HCT116 (cell line): ENCODE results near the gene KLHL17. TPM values are rescaled to one million over a fixed set of nuclear protein-coding genes. Genes with fewer than 3 reads are reported as not detected.

Source experiments
- ATAC-seq: fragments of 200-7000 bp; cut with Tn5 transposase; 2 replicates; pipeline ENCODE4 v1.9.1; 2020; ENCODE audit warnings: mild to moderate bottlenecking, moderate library complexity
- BruUV-seq: library from RNA; stranded (reverse); fragments of 400-500 nt; replicated peaks from 2 replicates; lab custom pipeline; 2021; lab: Mats Ljungman, UMichigan
- CTCF ChIA-PET: fragments of 300-600 bp; sonication (Branson Sonifier 250); formaldehyde crosslinking; loops from one replicate; lab custom pipeline; 2021; ENCODE audit warnings: antibody characterized with exemption; lab: Charles Lee
- POLR2A ChIA-PET: fragments of 300-600, 350-600 bp; sonication (Branson Sonifier 250); formaldehyde crosslinking; loops from one replicate; lab custom pipeline; 2021; ENCODE audit warnings: antibody characterized with exemption; lab: Charles Lee
- RAD21 ChIA-PET, 2 experiments: fragments of 300-600 bp; sonication (Branson Sonifier 250); formaldehyde crosslinking; loops; one replicate each; lab custom pipeline; 2023; ENCODE audit warnings: low total read pairs in 2 of 2; ENCODE audit not compliant: uncharacterized antibody in 2 of 2, unreplicated experiment in 2 of 2, low non-redundant PET in 1 of 2; lab: Charles Lee
- DNase-seq: peaks from one replicate; pipeline ENCODE4 v3.0.0-alpha.2; 2010; ENCODE audit warnings: low read depth, low spot score
- H2AFZ ChIP-seq: fragments of 200-600 bp; shearing (Covaris generic), sonication (generic); 2 replicates; pipeline ENCODE4 v1.6.1; 2017; ENCODE audit warnings: low read depth, mixed run types, mixed read lengths, antibody characterized with exemption, low read length; ENCODE audit not compliant: poor library complexity, severe bottlenecking
- H3K27ac ChIP-seq: 2 replicates; pipeline ENCODE4 v1.5.1; 2012; ENCODE audit warnings: low read depth, low read length
- H3K27me3 ChIP-seq: fragments of 200-600 bp; sonication (generic); 2 replicates; pipeline ENCODE4 v1.6.1; 2016; ENCODE audit warnings: mixed run types, low read length, mixed read lengths; ENCODE audit not compliant: insufficient read depth
- H3K36me3 ChIP-seq, 2 experiments: fragments of 200-500 bp in 1 of 2; fragments of 200-600 bp in 1 of 2; sonication (Bioruptor generic) in 1 of 2; sonication (generic) in 1 of 2; 2 replicates each; pipeline versions ENCODE4 v1.5.1 to v1.6.1; 2014 to 2016; ENCODE audit warnings: low read length in 2 of 2, inconsistent platforms in 1 of 2, mixed read lengths in 1 of 2, mixed run types in 1 of 2; ENCODE audit not compliant: insufficient read depth in 2 of 2, control insufficient read depth in 1 of 2
- H3K4me1 ChIP-seq, 2 experiments: fragments of 200-600 bp in 1 of 2; sonication (generic) in 1 of 2; 2 replicates each; pipeline versions ENCODE4 v1.5.1 to v1.6.1; 2012 to 2017; ENCODE audit warnings: low read length in 2 of 2, inconsistent platforms in 1 of 2, mild to moderate bottlenecking in 1 of 2, mixed read lengths in 1 of 2, mixed run types in 1 of 2, moderate library complexity in 1 of 2; ENCODE audit not compliant: insufficient read depth in 2 of 2, control insufficient read depth in 1 of 2
- H3K4me2 ChIP-seq: fragments of 200-600 bp; sonication (generic); 2 replicates; pipeline ENCODE4 v1.6.1; 2017; ENCODE audit warnings: mixed run types, low read length, mixed read lengths
- H3K4me3 ChIP-seq, 2 experiments: fragments of 200-600 bp in 1 of 2; sonication (generic) in 1 of 2; replicated peaks in 1 of 2; 2 replicates each; pipeline ENCODE4 v1.5.1; 2011 to 2016; ENCODE audit warnings: low read length in 2 of 2, control low read depth in 1 of 2, low read depth in 1 of 2, mild to moderate bottlenecking in 1 of 2, mixed read lengths in 1 of 2, mixed run types in 1 of 2
- H3K79me2 ChIP-seq: fragments of 200-600 bp; sonication (generic); 2 replicates; pipeline ENCODE4 v1.6.1; 2017; ENCODE audit warnings: mild to moderate bottlenecking, mixed run types, low read length, moderate library complexity, mixed read lengths; ENCODE audit not compliant: insufficient read depth
- H3K9ac ChIP-seq: fragments of 200-600 bp; sonication (generic); 2 replicates; pipeline ENCODE4 v1.6.1; 2016; ENCODE audit warnings: low read length, mixed read lengths
- H3K9me2 ChIP-seq: fragments of 200-600 bp; sonication (generic), shearing (Covaris generic); 2 replicates; pipeline ENCODE4 v1.6.1; 2017; ENCODE audit warnings: mixed run types, mild to moderate bottlenecking, moderate library complexity; ENCODE audit not compliant: insufficient read depth
- H3K9me3 ChIP-seq, 2 experiments: fragments of 200-500 bp in 1 of 2; fragments of 200-600 bp in 1 of 2; sonication (Bioruptor generic) in 1 of 2; sonication (generic) in 1 of 2; 2 replicates each; pipeline ENCODE4 v1.6.1; 2014 to 2017; ENCODE audit warnings: low read length in 2 of 2, mixed read lengths in 2 of 2, inconsistent platforms in 1 of 2, low read depth in 1 of 2, mild to moderate bottlenecking in 1 of 2, mixed run types in 1 of 2, moderate library complexity in 1 of 2; ENCODE audit not compliant: control insufficient read depth in 1 of 2, insufficient read depth in 1 of 2
- H4K20me1 ChIP-seq: fragments of 200-600 bp; sonication (generic), shearing (Covaris generic); 2 replicates; pipeline ENCODE4 v1.6.1; 2017; ENCODE audit warnings: mixed run types, mild to moderate bottlenecking, moderate library complexity; ENCODE audit not compliant: insufficient read depth
- ATF3 ChIP-seq: IDR thresholded peaks from 2 replicates; pipeline ENCODE4 v1.6.1; 2012
- CBX3 ChIP-seq: IDR thresholded peaks from 2 replicates; pipeline ENCODE4 v1.6.1; 2012; ENCODE audit warnings: low read depth
- CEBPB ChIP-seq: IDR thresholded peaks from 2 replicates; pipeline ENCODE4 v1.6.1; 2012; ENCODE audit warnings: low read depth
- EGR1 ChIP-seq: IDR thresholded peaks from 2 replicates; pipeline ENCODE4 v1.6.1; 2012; ENCODE audit warnings: low read depth
- ELF1 ChIP-seq: IDR thresholded peaks from 2 replicates; pipeline ENCODE4 v1.6.1; 2012; ENCODE audit warnings: low read depth, borderline replicate concordance
- FOSL1 ChIP-seq: IDR thresholded peaks from 2 replicates; pipeline ENCODE4 v1.6.1; 2012; ENCODE audit warnings: low read depth
- JUND ChIP-seq: IDR thresholded peaks from 2 replicates; pipeline ENCODE4 v1.6.1; 2012
- MAX ChIP-seq: IDR thresholded peaks from 2 replicates; pipeline ENCODE4 v1.6.1; 2012
- POLR2A ChIP-seq: IDR thresholded peaks from 2 replicates; pipeline ENCODE4 v1.7.0; 2011; ENCODE audit warnings: borderline replicate concordance; ENCODE audit not compliant: insufficient read depth, insufficient read length; ENCODE audit errors: extremely low read depth
- RAD21 ChIP-seq: IDR thresholded peaks from 2 replicates; pipeline ENCODE4 v1.6.1; 2012; ENCODE audit warnings: low read depth, mild to moderate bottlenecking
- REST ChIP-seq: IDR thresholded peaks from 2 replicates; pipeline ENCODE4 v1.6.1; 2012; ENCODE audit warnings: low read depth
- SIN3A ChIP-seq: IDR thresholded peaks from 2 replicates; pipeline ENCODE4 v1.6.1; 2012; ENCODE audit warnings: low read depth
- SP1 ChIP-seq: IDR thresholded peaks from 2 replicates; pipeline ENCODE4 v1.6.1; 2012; ENCODE audit warnings: low read depth
- YY1 ChIP-seq: IDR thresholded peaks from 2 replicates; pipeline ENCODE4 v1.6.1; 2011; ENCODE audit warnings: low read length, low read depth, moderate library complexity, mild to moderate bottlenecking; ENCODE audit not compliant: insufficient replicate concordance; ENCODE audit errors: extremely low read depth
- ZFX ChIP-seq: fragments of 450-650 bp; IDR thresholded peaks from 2 replicates; pipeline ENCODE4 v1.6.1; 2017
- ZNF274 ChIP-seq: fragments of 200-500 bp; sonication (Bioruptor generic); IDR thresholded peaks from 2 replicates; pipeline ENCODE4 v1.6.1; 2014; ENCODE audit warnings: mild to moderate bottlenecking, low read depth, low read length, inconsistent platforms
- intact Hi-C: fragments of 100-400 bp; cut with micrococcal nuclease; formaldehyde crosslinking; loops from 2 replicates; pipeline ENCODE4 v1.10.0; 2022
- total RNA-seq: library from RNA; stranded (reverse); gene quantifications from one replicate; pipeline ENCODE4 v1.2.1, GENCODE V29; 2021; ENCODE audit not compliant: unreplicated experiment
- TF ChIP-seq, protein P1 (sequence below), 3 experiments: fragments of 200-600 bp in 1 of 3; sonication (generic) in 1 of 3; IDR thresholded peaks in 2 of 3; conservative IDR thresholded peaks in 1 of 3; 2 replicates each; pipeline ENCODE4 v1.5.1; 2012 to 2017; ENCODE audit warnings: low read depth in 2 of 3, low read length in 2 of 3, antibody characterized with exemption in 1 of 3, borderline replicate concordance in 1 of 3, control low read depth in 1 of 3, mild to moderate bottlenecking in 1 of 3, mixed read lengths in 1 of 3, mixed run types in 1 of 3, moderate library complexity in 1 of 3; ENCODE audit not compliant: insufficient read depth in 1 of 3

KLHL17 gene
- total RNA-seq, 1 experiment from 2014 or later, result 100.0 TPM

GRCh38 chr1:943545-944340, 16.6 kb upstream of the KLHL17 start:
- DNase-seq (no peak), ATAC-seq (no peak)
- peak overlapping the region; percentile 73; the same call in 1 of the 2 replicates for H3K4me2 ChIP-seq
- no peak for TF ChIP-seq SP1
- TF ChIP-seq MAX, result no peak
- no peak for TF ChIP-seq CEBPB
- TF ChIP-seq REST, result no peak
- no peak for TF ChIP-seq ELF1
- no peak for TF ChIP-seq YY1
- TF ChIP-seq POLR2A, result no peak
- TF ChIP-seq CBX3, result no peak
- TF ChIP-seq RAD21, result no peak
- no peak for TF ChIP-seq ZNF274
- TF ChIP-seq JUND, result no peak
- no peak for TF ChIP-seq EGR1
- no peak for TF ChIP-seq ZFX
- TF ChIP-seq FOSL1, result no peak
- no peak for TF ChIP-seq ATF3
- TF ChIP-seq, protein P1, sequence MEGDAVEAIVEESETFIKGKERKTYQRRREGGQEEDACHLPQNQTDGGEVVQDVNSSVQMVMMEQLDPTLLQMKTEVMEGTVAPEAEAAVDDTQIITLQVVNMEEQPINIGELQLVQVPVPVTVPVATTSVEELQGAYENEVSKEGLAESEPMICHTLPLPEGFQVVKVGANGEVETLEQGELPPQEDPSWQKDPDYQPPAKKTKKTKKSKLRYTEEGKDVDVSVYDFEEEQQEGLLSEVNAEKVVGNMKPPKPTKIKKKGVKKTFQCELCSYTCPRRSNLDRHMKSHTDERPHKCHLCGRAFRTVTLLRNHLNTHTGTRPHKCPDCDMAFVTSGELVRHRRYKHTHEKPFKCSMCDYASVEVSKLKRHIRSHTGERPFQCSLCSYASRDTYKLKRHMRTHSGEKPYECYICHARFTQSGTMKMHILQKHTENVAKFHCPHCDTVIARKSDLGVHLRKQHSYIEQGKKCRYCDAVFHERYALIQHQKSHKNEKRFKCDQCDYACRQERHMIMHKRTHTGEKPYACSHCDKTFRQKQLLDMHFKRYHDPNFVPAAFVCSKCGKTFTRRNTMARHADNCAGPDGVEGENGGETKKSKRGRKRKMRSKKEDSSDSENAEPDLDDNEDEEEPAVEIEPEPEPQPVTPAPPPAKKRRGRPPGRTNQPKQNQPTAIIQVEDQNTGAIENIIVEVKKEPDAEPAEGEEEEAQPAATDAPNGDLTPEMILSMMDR (IDR thresholded peaks at IDR 0.05 in 2 of 3, conservative IDR thresholded peaks at IDR 0.05 in 1 of 3; ENCODE audit: borderline replicate concordance in 1 of 3, insufficient read depth in 1 of 3, low read depth in 2 of 3, low read length in 2 of 3), result no peak
- no peak for TF ChIP-seq SIN3A
- RAD21 ChIA-PET, result no interaction called here
- H3K27me3 ChIP-seq, result peaks cover 10% of the 10 kb centered on the region; the same call in 1 of the 2 replicates
- no peak overlapping the region for H3K4me3 ChIP-seq
- H2AFZ ChIP-seq, result no peak overlapping the region
- peaks cover 40 to 50% of the 10 kb centered on the region in 2 experiments for H3K4me1 ChIP-seq
- peaks cover 11 to 29% of the 10 kb centered on the region in 2 experiments; a peak in 3 of 4 replicates for H3K36me3 ChIP-seq
- H4K20me1 ChIP-seq, result no peaks in the 10 kb centered on the region
- H3K9me3 ChIP-seq, result no peaks in the 10 kb centered on the region
- POLR2A ChIA-PET, result no interaction called here
- H3K9ac ChIP-seq, result no peak overlapping the region
- BruUV-seq, result no TSS peak
- intact Hi-C loops, result no loop called here
- H3K79me2 ChIP-seq, result peaks cover 2% of the 10 kb centered on the region; the same call in 1 of the 2 replicates
- H3K9me2 ChIP-seq, result no peaks in the 10 kb centered on the region
- H3K27ac ChIP-seq, result no peak overlapping the region
- CTCF ChIA-PET, result no interaction called here
